AG10803 (cell line): ENCODE measurements around the gene TGM6.

Experiments used
- DNase-seq: peaks from one replicate; pipeline ENCODE4 v3.0.0; 2010; ENCODE audit warnings: low read depth
- H3K4me3 ChIP-seq: 2 replicates; pipeline ENCODE4 v1.5.1; 2011; ENCODE audit warnings: mild to moderate bottlenecking, low read length, control low read depth
- TF ChIP-seq, protein P1 (sequence below): conservative IDR thresholded peaks from 2 replicates; pipeline ENCODE4 v1.5.1; 2011; ENCODE audit warnings: mild to moderate bottlenecking, low read length, control low read depth, inconsistent platforms

Gene TGM6

DNA sequence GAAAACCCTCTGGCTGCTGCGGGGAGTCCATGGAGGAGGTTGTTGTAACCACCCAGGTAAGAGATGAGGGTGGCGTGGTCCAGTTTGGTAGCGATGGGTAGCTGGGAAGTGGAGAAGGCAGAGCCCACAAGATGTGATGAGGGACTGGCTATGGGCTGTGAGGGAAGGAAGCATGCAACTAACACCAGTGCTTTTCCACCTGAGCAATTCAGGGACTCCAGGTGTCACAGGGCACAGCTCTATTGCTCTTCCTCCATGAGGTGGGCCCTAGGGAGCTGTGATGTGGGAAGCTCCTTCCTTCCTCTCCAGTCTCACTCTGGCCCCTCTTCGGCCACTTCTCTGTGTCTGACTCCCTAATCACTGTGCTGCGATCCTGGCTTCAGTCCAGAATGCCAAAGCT, 32.4 kb upstream of the TGM6 start:
- H3K4me3 ChIP-seq = no peak overlapping the region
- TF ChIP-seq, protein P1, sequence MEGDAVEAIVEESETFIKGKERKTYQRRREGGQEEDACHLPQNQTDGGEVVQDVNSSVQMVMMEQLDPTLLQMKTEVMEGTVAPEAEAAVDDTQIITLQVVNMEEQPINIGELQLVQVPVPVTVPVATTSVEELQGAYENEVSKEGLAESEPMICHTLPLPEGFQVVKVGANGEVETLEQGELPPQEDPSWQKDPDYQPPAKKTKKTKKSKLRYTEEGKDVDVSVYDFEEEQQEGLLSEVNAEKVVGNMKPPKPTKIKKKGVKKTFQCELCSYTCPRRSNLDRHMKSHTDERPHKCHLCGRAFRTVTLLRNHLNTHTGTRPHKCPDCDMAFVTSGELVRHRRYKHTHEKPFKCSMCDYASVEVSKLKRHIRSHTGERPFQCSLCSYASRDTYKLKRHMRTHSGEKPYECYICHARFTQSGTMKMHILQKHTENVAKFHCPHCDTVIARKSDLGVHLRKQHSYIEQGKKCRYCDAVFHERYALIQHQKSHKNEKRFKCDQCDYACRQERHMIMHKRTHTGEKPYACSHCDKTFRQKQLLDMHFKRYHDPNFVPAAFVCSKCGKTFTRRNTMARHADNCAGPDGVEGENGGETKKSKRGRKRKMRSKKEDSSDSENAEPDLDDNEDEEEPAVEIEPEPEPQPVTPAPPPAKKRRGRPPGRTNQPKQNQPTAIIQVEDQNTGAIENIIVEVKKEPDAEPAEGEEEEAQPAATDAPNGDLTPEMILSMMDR = no peak
- DNase-seq = no peak

DNA sequence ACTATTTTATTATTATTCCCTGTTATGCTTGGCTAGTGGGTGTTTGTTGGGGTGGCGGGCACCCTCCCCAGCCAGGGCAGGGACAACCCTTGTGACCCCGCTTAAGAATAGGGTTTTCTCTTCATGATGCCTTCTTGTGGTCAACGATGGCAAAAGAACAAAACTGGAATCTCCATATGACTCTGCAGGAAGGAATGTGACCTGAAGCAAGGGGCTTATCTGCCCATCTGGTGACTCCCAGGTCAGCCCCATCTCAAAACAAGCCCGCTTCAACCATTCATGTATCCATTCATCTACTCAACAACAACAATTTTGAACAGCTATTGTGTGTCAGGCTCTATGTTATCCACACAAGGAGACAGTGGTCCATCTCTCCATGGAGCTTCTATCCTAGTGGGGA, 30.9 kb upstream of the TGM6 start:
- TF ChIP-seq, protein P1 = no peak
- no peak overlapping the region for H3K4me3 ChIP-seq
- DNase-seq = peak; percentile 29

DNA sequence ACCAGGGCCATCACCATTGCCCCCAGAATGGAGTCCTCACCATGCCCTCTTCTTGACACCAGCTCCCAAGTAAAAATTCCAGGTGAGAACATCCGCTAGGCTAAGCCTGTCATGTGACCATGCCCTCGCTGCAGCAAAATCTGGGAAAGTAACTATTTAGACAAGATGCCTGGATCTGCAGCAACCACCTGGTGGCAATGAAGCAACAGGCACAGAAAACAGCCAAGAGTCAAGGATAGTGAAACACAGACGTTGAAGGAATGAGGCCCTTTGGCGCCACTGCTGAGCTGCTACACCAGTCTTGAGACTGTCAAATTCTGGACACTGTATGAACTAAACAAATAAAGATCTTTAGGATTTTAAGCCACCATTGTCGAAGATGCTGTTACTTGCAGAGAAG, 30.1 kb upstream of the TGM6 start:
- H3K4me3 ChIP-seq = no peak overlapping the region
- TF ChIP-seq, protein P1 = no peak

DNA sequence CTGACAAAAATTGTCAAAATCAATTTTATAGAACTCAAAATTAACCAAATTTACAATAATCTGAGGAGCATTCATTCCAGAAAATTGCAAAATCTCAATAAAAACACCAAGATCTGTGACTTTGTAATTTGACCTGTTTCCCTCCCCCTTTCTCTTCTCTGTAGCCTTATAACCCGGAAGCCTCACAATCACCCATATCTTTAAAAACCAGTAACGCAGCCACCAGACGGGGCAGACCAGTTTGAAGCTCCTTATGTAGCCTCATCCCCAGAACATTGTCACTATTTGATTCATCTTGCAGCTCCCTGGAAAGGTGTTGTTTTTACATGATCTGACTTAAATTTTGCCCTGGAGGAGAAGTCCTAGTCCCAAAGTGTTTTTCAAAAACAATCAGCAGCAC, 27.5 kb upstream of the TGM6 start:
- TF ChIP-seq, protein P1 = no peak
- DNase-seq = no peak
- no peak overlapping the region for H3K4me3 ChIP-seq

More for the DNA sequence above, 30.1 kb upstream of the TGM6 start:
- no peak for DNase-seq

DNA sequence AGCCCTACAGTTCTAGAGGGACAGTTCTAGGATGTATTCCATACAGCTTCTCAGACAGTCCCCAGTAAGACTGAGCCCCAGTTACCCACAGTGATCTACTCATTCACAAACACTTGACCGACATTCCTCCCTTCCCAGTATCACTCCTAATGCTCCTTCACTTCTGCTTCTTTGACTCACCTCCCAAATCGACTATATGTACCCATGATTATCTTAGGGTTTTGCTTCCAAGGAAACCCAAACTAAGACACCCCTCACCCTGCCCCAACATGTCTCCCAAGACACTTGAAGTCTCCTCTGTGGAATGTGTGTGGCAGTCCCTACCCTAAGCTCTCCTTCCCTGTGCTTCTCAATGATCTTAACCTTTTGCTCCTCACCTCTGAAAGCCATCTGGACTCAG, 23.6 kb upstream of the TGM6 start:
- H3K4me3 ChIP-seq = no peak overlapping the region
- TF ChIP-seq, protein P1 = no peak
- no peak for DNase-seq

DNA sequence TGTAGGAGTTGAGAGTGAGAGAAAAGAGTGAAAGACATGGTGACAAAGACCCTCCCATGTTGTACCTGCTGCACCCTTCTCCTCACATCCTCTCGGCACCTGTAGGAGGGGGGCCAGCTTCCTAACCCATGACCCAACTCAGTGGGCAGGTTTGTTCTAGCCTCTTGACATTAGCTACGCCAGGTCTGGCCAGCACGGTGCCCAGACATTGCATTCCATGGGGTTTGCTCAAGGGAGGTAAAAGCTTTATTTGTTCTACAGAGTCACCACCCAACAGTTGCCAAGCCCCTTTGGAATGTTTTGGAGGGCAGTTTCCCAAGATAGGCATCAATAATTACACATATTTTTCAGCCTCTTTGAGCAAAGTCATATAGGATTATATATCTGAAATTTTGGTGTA, 22.7 kb upstream of the TGM6 start:
- TF ChIP-seq, protein P1 = no peak
- DNase-seq = no peak
- H3K4me3 ChIP-seq = no peak overlapping the region

DNA sequence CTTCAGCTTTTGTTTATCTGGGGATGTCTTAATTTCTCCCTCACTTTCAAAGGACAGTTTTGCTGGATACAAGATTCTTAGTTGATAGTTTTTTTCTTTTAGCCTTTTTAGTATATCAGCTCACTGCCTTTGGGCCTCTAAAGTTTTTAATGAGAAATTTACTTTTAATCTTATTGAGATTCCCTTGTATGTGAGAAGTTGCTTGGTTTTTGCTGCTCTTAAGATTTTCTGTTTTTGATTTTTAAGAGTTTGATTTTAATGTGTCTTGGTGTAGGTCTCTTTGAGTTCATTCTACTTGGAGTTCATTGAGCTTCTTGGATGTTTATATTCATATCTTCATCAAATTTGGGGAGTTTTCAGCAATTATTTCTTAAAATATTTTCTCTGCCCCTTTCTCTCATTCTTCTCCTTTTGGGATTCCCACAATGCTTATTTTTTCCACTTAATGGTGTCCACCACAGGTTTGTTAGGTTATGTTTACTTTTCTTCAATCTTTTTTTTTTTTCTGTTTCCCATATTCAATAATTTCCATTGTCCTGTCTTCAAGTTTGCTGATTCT, 19.6 kb upstream of the TGM6 start:
- TF ChIP-seq, protein P1 = no peak
- no peak overlapping the region for H3K4me3 ChIP-seq

More for the DNA sequence above, 19.6 kb upstream of the TGM6 start:
- no peak for DNase-seq
